HG02973 (cell line): ENCODE results near the gene COLEC11.

Experiments
- ATAC-seq: cut with Tn5 transposase; IDR thresholded peaks from one replicate; pipeline ENCODE4 v1.9.1; 2021; ENCODE audit warnings: moderate library complexity; ENCODE audit not compliant: unreplicated experiment

COLEC11 gene

GRCh38 chr2:3637311-3637675 is 42.4 kb downstream of the COLEC11 start:
- no peak for ATAC-seq

GRCh38 chr2:3637692-3638455 is 43.0 kb downstream of the COLEC11 start:
- no peak for ATAC-seq

DNA sequence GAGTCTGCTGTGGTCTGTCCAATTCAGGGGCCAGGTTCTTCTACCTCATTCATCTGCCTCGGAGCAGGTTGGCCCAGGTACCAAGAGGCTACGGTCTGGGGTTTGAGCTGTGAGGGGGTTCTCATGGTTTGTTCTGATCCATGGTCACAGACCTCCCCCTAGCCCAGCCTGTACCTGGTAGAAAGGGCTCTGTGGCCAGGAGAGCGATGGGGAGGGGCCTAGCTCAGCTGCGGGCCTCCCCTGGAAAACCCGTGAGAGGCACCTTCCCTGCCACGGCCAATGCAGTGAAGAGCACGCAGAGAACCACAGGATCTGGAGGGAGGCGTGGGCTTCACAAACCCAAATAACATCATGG is 43.5 kb downstream of the COLEC11 start:
- ATAC-seq = no peak

DNA sequence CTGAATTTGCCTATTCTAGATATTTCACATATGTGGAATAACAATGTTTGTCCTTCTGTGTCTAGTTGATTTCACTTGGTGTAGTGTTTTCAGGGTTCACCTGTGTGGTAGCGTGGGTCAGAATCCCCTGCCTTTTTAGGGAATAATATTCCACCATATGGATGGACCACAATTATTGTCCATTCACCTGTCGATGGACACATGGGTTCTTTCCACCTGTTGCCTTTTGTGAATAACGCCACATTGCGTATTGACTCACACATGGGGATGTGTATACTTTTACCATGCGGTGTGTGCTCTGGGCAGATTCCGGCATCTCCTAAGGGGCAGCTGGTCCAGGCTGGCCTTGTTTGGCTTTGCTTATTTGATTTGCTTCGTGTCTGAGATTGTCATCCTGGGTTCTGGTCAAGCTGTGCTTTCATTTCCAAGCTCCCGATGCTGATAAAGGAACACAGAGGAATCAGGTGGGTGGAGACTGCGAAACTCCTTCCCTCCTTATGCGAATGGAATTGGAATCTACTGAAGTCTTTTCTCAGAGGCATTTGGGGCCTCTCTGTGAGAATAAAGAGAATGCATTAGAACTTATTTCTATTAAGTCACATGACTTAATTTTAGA is 44.2 kb downstream of the COLEC11 start:
- ATAC-seq = no peak

DNA sequence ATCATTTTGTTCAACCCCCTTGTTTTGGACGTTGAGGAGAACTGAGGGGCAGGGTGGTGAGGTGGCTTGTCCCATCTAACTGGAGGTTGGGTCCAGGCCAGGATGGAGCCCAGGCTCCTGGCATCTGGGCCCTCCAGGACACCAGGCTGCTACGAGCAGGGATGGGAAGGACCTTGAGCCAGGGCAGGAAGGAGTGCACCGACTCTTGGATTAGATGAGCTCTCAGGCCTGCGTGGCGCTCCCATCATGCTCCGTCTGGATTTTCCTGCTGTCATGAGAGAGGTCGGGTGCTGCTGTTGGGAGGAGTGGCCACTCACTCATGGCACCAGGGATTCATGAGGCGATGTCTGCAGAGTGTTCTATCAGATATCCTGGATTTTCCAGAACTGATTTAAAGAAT is 44.7 kb downstream of the COLEC11 start:
- no peak for ATAC-seq

DNA sequence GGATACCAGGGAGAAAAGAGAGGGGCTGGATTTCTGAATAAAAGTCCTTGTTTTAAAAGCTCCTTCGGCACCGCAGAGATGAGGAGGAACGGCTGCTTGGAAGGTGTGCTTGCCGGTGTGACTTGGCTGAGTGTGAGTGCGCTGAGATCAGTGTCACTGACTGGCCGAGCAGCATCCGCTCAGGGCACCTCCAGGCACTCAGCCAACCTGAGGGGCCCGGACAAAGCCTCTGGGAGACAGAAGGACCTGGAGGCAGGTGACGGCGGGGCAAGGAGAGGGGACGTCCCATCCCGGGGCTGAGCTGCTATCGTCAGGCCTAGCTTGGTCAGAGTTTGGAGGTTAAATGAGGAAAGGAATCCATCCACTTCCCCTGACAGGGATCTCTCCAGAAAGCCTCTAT is 46.3 kb downstream of the COLEC11 start:
- no peak for ATAC-seq

DNA sequence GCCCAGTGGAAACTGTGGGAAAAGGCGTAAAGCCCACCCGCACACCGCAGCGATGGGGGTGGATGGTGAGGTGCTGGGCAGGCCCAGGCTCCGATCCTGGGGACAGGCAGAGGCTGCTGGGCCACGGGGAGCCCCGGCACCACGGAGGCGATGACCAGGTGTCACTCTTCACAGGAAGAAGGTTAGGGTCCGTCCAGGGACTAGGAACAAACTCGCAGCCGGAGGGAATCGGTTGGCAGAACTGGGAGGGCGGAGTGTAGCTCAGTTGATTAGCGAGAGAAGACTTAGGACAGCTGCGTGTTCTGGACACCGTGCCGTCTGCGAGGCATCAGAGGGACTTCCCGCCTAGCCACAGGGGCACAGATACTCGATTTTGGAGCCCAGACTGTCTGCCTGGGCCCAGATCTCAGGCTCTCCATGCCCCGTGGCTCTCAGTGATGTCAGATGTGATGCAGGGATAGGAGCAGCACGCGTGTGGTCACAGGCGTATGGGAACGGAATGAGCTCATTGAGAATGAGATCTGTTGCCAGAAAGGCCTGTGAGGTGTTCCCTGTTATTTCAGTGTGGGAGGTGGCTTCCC is 47.0 kb downstream of the COLEC11 start:
- no peak for ATAC-seq

- ATAC-seq = no peak
Measured at GRCh38 chr2:3642521-3643215, 47.8 kb downstream of the COLEC11 start.

GRCh38 chr2:3643371-3644245 is 48.7 kb downstream of the COLEC11 start:
- ATAC-seq = no peak

GRCh38 chr2:3644246-3644525 is 49.3 kb downstream of the COLEC11 start:
- peak; percentile 74 for ATAC-seq

DNA sequence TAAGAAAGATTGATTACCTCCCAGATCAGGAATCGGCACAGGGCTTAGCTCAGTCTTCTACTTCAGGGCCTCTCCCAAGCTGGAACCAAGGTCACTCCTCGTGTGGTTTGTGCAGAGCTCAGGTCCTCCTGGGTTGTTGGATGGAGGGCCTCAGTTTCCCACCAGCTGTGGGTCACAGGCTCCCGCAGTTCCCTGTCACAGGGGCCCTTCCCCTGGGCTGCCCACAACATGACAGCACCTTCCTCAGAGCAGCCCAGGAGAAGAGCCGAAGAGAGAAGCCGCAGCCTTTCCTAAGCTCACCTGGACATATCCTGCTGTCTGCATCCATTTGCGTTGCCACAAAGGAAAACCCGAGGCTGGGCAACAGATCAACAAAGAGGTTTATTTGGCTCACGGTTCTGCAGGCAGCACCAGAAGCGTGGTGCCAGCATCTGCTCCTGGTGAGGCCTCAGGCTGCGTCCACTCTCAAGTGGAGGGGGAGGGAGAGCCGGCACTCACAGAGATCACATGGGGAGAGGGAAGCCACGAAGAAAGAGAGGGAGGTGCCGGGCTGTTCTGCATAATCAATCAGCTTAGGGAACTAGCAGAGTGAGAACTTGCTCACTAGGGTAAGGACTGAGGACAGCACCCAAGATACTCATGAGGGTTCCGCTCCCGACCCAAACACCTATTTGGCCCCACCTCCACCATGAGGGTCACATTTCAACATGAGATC is 50.1 kb downstream of the COLEC11 start:
- ATAC-seq = no peak

GRCh38 chr2:3645745-3646389 is 51.0 kb downstream of the COLEC11 start:
- no peak for ATAC-seq

- ATAC-seq = no peak
Measured at GRCh38 chr2:3646446-3646845, 51.5 kb downstream of the COLEC11 start.

DNA sequence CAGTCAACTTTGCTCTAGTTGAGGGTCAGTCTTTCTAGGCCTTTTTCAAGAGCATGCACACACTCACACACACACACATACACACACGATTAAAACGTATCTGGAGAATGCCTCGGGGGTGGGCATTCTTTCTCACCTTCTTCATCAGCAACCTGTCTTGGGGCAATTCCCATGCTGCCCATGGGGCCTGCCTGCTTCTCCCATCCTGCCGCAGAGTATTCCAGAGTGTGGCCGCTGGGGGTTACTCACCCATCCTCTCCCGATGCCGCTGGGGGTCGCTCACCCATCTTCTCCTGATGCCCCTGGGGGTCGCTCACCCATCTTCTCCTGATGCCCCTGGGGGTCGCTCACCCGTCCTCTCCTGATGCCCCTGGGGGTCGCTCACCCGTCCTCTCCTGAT is 52.3 kb downstream of the COLEC11 start:
- no peak for ATAC-seq

DNA sequence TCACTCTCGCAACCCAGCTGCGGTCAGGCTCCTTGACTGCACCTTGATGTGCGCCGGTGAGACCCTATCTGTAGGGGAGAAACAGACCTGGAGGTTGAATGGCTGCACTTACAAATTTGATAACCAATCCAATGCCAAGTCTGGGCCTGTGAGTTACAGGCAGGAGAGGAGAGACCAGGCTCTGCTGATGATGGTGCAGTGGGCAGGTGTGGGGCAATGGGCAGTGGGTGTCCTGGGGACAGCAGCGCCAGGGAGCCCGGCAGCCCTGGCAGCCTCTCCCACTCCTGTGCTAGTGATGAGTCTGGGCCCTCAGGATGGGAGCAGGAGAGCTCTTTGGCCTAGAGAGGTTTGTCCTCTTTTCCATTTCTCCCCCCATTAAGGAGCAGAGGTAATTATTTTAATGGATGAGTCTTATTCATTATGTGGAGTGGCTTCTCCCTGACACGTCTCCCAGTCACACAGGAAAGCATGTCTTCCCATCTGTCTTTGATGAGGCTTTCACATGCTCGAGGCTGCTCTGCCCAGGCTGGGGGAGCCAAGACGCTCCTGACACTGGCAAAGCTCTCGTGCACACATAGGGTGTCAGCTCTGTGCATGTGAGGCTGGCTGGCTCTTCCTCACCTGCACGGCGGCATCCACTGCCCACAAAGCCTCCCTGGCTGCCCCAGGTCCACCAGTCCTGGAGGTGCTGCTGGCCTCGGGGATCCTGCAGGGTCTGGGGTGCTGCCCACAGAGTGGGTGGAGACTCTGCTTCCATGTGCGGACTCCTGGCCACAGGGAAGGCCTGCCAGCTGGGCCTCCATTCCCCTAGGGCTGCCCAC is 53.1 kb downstream of the COLEC11 start:
- no peak for ATAC-seq

DNA sequence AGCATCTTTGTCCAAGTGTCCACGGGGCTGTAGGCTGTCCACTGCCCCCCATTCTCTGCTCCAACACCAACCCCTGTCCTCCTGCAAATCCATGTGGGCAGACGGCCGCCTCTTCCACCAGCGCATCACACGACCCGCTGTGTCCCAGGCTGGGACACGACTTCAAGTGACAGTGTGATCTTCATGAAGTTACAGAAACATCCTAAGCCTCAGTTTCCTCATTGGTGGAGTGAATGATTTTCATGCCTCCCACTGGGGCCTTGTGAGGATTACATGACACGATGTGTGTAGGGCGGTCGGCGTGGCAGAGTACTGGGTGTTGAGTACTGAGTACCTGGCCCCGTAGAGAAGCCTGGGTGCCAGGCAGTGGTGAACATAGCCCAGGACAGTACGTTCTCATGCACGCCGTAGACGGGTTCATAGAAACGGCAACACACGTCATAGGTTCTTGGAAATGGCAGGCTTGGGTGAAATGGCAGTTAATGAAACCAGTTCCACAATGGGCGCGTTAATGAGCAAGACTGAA is 53.8 kb downstream of the COLEC11 start:
- ATAC-seq = no peak

GRCh38 chr2:3649581-3649980 is 54.7 kb downstream of the COLEC11 start:
- ATAC-seq = no peak

- no peak for ATAC-seq
Measured at GRCh38 chr2:3650140-3650920, 55.4 kb downstream of the COLEC11 start.
